GM13977 (cell line): ENCODE measurements around the gene RBM44.
"Not testable (repeated sequence)": the region's sequence is repeated elsewhere in the genome, so short reads cannot be mapped to it uniquely, and the experiment has no call there.

Experiments
- DNase-seq: peaks from one replicate; pipeline ENCODE4 v3.0.0; 2012; ENCODE audit warnings: low spot score
- CTCF ChIP-seq: IDR thresholded peaks from 2 replicates; pipeline ENCODE4 v1.5.1; 2012; ENCODE audit warnings: mild to moderate bottlenecking, control low read depth; ENCODE audit not compliant: insufficient read depth; ENCODE audit errors: extremely low read depth, missing control alignments
- in situ Hi-C: fragments of 300-500 bp; cut with MboI; formaldehyde crosslinking; loops from one replicate; pipeline ENCODE4 v1.12.0; 2022; ENCODE audit warnings: low sequenced_read_pairs, low pct_unique_long_range_greater_than_20kb, mixed read lengths, inconsistent platforms; ENCODE audit not compliant: unreplicated experiment

RBM44 gene, protein sequence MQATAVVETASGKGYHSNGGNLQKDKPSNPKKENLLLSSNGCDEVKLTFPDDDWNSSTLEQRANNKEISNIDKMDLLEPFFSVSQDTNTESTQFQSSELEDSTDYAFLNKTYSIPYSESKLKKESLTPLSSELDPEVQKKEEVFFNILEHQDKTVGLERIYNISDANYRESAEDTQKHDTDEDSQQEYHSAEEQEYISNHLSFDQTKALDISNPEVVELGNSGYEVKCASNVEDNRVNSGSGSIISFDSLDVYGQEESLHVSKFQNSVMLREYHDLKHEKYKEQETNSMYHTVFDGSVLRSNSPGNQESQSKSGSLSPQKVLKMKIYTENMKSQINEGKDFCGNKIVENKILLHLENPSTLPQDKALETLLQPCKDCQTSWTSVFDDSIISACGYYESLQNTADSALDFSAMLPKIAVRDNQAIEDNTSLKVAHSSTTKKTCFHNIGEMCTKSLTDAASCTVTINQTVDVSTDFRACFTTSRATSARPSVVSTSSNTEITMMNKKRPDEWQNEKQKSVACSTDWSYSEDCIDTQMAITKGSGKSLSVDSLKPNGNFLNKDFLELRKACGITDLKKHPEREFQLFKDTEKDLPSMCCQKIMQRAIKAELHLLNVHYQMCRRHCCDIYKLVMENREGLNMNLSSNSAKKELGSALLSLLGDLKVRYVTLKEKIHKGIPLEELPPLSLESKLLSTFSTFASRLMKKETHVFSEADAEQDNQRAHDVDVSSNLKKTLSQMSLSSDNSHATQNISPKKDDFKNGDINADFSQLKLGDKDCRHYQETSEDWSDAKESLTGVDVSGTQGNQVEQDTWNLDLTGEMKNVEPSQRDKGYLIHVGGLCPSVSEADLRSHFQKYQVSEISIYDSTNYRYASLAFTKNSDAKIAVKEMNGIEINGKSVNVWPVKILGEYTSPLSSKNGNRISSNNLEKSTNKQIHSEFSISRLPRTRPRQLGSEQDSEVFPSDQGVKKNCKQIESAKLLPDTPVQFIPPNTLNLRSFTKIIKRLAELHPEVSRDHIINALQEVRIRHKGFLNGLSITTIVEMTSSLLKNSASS

DNA sequence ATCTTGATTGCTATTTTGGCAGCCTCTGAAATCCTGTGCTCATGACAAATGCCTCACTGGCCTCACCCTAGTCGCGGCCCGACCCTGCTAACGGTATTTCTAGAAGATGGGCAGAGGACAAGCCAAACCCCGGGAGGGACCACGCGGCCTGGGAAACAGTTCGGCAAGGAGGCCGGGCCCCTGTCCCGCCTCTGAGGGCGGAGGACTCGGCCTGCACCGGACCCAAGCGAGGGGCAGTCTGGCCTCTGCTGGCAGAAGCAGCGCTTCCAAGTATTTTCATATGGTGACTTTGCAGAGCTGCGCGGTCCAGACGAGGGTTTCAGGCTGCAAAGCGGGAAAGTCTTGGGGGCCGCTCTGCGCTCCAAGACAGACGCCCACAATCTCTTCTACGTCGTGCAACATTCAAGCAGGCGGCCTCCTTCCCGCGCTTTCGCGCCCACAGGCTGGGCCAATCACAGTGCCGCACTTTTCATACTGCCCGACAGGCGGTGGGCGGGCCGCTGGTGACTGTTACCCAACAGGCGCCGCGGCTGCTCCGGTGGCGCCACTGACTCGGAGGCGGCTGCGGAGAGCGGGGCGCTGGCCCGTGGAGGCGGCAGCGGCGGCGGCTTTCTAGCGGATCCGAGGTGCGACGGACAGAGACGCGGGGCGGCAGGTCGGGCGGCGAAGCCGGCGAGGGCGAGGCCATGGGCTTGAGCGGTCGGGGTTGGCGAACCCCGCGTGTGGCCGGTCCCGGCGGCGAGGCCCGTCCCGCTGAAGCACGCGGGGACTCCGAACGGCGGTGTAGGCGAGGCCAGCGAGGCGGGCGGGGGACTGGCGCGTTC lies at the start of gene RBM44:
RBM44 (plus strand) TSS at position 544 of the 824 bp plus-strand sequence. CDS start 14,831 bp downstream, outside the sequence.
- TF ChIP-seq CTCF: no peak
- no peak for DNase-seq
- in situ Hi-C loops: no loop called here

GRCh38 chr2:237749002-237749401 lies 49.6 kb upstream of the RBM44 start:
- DNase-seq: no peak
- no peak for TF ChIP-seq CTCF
- in situ Hi-C loops: no loop called here

DNA sequence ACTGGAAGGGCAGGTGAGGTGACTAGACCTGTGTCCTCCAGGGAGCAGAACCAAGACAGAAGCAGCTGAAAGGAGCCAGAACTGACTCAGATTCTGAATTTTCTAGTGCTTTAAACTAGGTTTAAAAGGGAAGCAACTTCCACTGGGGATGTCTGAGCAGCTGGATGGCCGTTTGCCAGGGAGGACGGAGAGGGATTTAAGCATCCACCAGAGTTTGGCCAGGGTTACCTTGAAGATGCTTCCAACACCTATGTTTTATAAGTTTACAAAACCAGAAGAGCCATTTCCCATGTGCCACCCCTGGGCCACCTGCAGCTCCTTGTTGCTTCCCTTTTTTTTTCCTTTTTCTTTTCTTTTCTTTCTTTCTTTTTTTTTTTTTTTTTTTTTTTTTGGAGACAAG lies 48.6 kb upstream of the RBM44 start:
- in situ Hi-C loops: no loop called here
- DNase-seq: no peak
- TF ChIP-seq CTCF: no peak

- in situ Hi-C loops: not testable (repeated sequence)
Measured at GRCh38 chr2:237750441-237750840, 48.1 kb upstream of the RBM44 start.

GRCh38 chr2:237752761-237753165 lies 45.8 kb upstream of the RBM44 start:
- in situ Hi-C loops: no loop called here

More at GRCh38 chr2:237750441-237750840, 48.1 kb upstream of the RBM44 start:
- not testable (repeated sequence) for DNase-seq

GRCh38 chr2:237754182-237754581 lies 44.4 kb upstream of the RBM44 start:
- in situ Hi-C loops: no loop called here
- no peak for DNase-seq
- TF ChIP-seq CTCF: no peak

More at GRCh38 chr2:237752761-237753165, 45.8 kb upstream of the RBM44 start:
- TF ChIP-seq CTCF: no peak
- peak; percentile 89 for DNase-seq
